Measurements from ENCODE around the gene USP31.
A peak's percentile ranks its signal among the peaks of the same experiment; 100 is the strongest.

USP31 gene

GRCh38 chr16:23085949-23086348, 63.3 kb downstream of the USP31 start:
- DNase-seq = no peak

GRCh38 chr16:23082161-23082788, 67.0 kb downstream of the USP31 start:
- DNase-seq = no peak

GRCh38 chr16:23081675-23082119, 67.6 kb downstream of the USP31 start:
- DNase-seq = no peak

- DNase-seq = no peak
These were observed 68.5 kb downstream of the USP31 start for GRCh38 chr16:23080747-23081146.

- DNase-seq = no peak
These were observed 68.9 kb downstream of the USP31 start for GRCh38 chr16:23080329-23080728.

GRCh38 chr16:23079675-23080301, 69.5 kb downstream of the USP31 start:
- DNase-seq = no peak

- DNase-seq = no peak
These were observed 74.8 kb downstream of the USP31 start for GRCh38 chr16:23074423-23074822.

- DNase-seq = no peak
These were observed 76.3 kb downstream of the USP31 start for GRCh38 chr16:23072769-23073549.

GRCh38 chr16:23072084-23072599, 77.1 kb downstream of the USP31 start:
- DNase-seq = no peak

GRCh38 chr16:23071196-23072083, 77.8 kb downstream of the USP31 start:
- no peak for DNase-seq

- DNase-seq = no peak
These were observed 79.4 kb downstream of the USP31 start for GRCh38 chr16:23069844-23070243.

- no peak for DNase-seq
These were observed 81.0 kb downstream of the USP31 start for GRCh38 chr16:23068079-23068736.

- DNase-seq = no peak
These were observed 82.6 kb downstream of the USP31 start for GRCh38 chr16:23066676-23067075.

GRCh38 chr16:23064639-23065038, 84.6 kb downstream of the USP31 start:
- no peak for DNase-seq

- no peak for DNase-seq
These were observed 86.7 kb downstream of the USP31 start for GRCh38 chr16:23062524-23062923.

- DNase-seq = no peak
These were observed 87.6 kb downstream of the USP31 start for GRCh38 chr16:23061669-23062068.

- peak; percentile 62 to 64 for DNase-seq
These were observed 88.6 kb downstream of the USP31 start for GRCh38 chr16:23060458-23061320.

GRCh38 chr16:23059433-23059832, 89.8 kb downstream of the USP31 start:
- no peak for DNase-seq

- no peak for DNase-seq
These were observed 90.7 kb downstream of the USP31 start for GRCh38 chr16:23058576-23058975.

- no peak for DNase-seq
These were observed 92.1 kb downstream of the USP31 start for GRCh38 chr16:23057013-23057596.

GRCh38 chr16:23055481-23055880, 93.8 kb downstream of the USP31 start:
- DNase-seq = no peak
